ENCODE results near the gene TACC2. TPM values are rescaled to one million over a fixed set of nuclear protein-coding genes. Genes with fewer than 3 reads are reported as not detected.

Gene TACC2
- total RNA-seq, 4 donors from 2014 or later = 63.1 to 102 (median 74.9) TPM

GRCh38 chr10:122210481-122211265, 221.7 kb downstream of the TACC2 start:
- no peak overlapping the region for H3K4me3 ChIP-seq

DNA sequence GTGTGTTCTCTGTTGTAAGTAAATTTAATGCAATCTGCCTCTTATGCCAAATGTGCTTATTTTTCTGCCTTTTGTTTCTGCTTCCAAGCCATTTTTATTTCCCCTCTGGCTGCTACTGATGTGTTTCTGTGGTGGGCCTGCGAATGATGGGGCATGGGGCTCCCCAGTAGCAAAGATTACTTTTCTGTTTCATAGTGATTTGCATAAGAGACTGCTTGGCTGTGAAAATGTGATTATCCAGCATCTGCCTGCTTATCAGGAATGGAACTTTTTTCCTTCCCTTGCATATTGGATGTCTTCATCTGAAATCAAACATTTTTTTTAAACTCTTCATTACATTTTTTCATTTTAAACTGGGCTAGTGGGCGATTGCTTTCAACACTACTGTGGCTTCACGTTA, 224.4 kb downstream of the TACC2 start:
- Histone ChIP-seq H3K27ac (no peak overlapping the region), H3K36me3 (peaks cover 0 to 82% of the 10 kb centered on the region in 2 donors), H3K4me3 (no peak overlapping the region), H3K27me3 (no peaks in the 10 kb centered on the region), H3K9me3 (no peaks in the 10 kb centered on the region), H3K4me1 (peaks cover 0 to 7% (median 0%) of the 10 kb centered on the region in 3 donors)
- WGBS, 2 donors (ENCODE audit: low coverage in 1 of 2) = 21 to 81% methylated on average over 2 to 3 of the region's 3 CpGs
- no peak for ATAC-seq
- no peak for TF ChIP-seq POLR2AphosphoS5 (IDR thresholded peaks at IDR 0.05)
- TF ChIP-seq EP300 (IDR thresholded peaks at IDR 0.05) = no peak
- TF ChIP-seq CTCF (IDR thresholded peaks at IDR 0.05) = no peak
- no peak for TF ChIP-seq POLR2A (IDR thresholded peaks at IDR 0.05)

More at GRCh38 chr10:122210481-122211265, 221.7 kb downstream of the TACC2 start:
- Histone ChIP-seq H3K9me3 (no peaks in the 10 kb centered on the region), H3K27ac (no peak overlapping the region), H3K4me1 (peaks cover 0 to 27% (median 0%) of the 10 kb centered on the region in 3 donors), H3K36me3 (peaks cover 0 to 55% of the 10 kb centered on the region in 2 donors), H3K27me3 (no peaks in the 10 kb centered on the region)
- TF ChIP-seq POLR2A (IDR thresholded peaks at IDR 0.05) (no peak), CTCF (IDR thresholded peaks at IDR 0.05) (no peak), EP300 (IDR thresholded peaks at IDR 0.05) (no peak), POLR2AphosphoS5 (IDR thresholded peaks at IDR 0.05) (no peak)
- no peak for ATAC-seq
- WGBS, 2 donors (ENCODE audit: low coverage in 1 of 2) = 88 to 100% methylated on average over 4 to 9 of the region's 30 CpGs

- peaks cover 0 to 86% of the 10 kb centered on the region in 2 donors for H3K36me3 ChIP-seq
- no peak for ATAC-seq
These were observed 224.8 kb downstream of the TACC2 start for GRCh38 chr10:122213766-122214165.

DNA sequence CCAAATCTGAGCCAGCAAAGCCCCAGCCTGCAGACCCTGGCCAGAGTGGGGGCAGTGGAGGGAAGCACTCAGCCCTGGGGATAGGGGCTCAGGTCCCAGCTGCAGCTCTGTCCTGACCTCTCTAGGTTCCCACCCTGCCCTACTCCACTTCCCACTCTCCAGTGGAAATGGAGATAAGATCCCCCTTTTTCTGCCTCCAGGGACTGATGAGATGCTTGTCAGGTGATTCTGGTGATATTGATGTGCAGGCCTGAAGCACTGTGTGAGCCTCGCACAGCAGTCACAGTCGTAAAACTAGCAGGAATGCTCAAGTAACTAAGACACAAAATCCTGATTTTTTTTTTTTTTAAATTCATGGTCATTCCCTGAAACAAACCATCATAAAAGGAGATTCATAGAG, 227.1 kb downstream of the TACC2 start:
- H3K9me3 ChIP-seq = no peaks in the 10 kb centered on the region
- H3K27me3 ChIP-seq = no peaks in the 10 kb centered on the region
- ATAC-seq = no peak
- TF ChIP-seq CTCF (IDR thresholded peaks at IDR 0.05) (no peak), EP300 (IDR thresholded peaks at IDR 0.05) (no peak), POLR2AphosphoS5 (IDR thresholded peaks at IDR 0.05) (no peak), POLR2A (IDR thresholded peaks at IDR 0.05) (no peak)
- H3K4me1 ChIP-seq = no peaks in the 10 kb centered on the region
- H3K4me3 ChIP-seq = no peak overlapping the region
- WGBS, 2 donors (ENCODE audit: low coverage in 1 of 2) = 92 to 93% methylated on average over 2 of the region's 2 CpGs
- no peak overlapping the region for H3K27ac ChIP-seq
- peaks cover 0 to 89% of the 10 kb centered on the region in 2 donors for H3K36me3 ChIP-seq

More at GRCh38 chr10:122213766-122214165, 224.8 kb downstream of the TACC2 start:
- WGBS, 2 donors (ENCODE audit: low coverage in 1 of 2) = 53 to 79% methylated on average over 3 to 4 of the region's 7 CpGs
- Histone ChIP-seq H3K4me3 (no peak overlapping the region), H3K27ac (no peak overlapping the region), H3K9me3 (no peaks in the 10 kb centered on the region), H3K27me3 (no peaks in the 10 kb centered on the region), H3K4me1 (peaks cover 0 to 3% (median 0%) of the 10 kb centered on the region in 3 donors)
- TF ChIP-seq POLR2A (IDR thresholded peaks at IDR 0.05) (no peak), EP300 (IDR thresholded peaks at IDR 0.05) (no peak), POLR2AphosphoS5 (IDR thresholded peaks at IDR 0.05) (no peak), CTCF (IDR thresholded peaks at IDR 0.05) (peak in 1 of 4 experiments; percentile 27)

DNA sequence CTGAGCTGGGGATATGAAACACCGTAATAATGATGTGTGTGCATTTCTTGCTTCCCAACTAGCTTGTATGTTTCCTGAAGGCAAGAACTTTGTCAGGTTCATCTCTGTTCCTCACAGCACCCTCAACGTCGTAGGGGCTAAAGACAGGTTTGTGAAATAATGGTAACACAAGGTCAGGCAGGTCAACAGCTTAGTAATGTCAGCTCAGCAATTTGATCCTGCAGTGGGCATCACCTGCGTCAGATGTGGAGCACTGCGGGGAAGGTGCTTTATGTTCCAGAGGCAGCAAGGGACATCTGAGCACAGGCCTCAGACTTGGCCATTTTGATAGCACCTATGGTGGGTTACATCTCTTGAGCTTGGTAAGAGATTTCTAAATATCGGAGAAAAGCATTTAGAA, 230.4 kb downstream of the TACC2 start:
- no peaks in the 10 kb centered on the region for H3K4me1 ChIP-seq
- no peaks in the 10 kb centered on the region for H3K9me3 ChIP-seq
- H3K27me3 ChIP-seq = no peaks in the 10 kb centered on the region
- H3K36me3 ChIP-seq = peaks cover 0 to 96% of the 10 kb centered on the region in 2 donors
- 96 to 100% methylated on average over 2 to 4 of the region's 6 CpGs for WGBS, 2 donors (ENCODE audit: low coverage in 1 of 2)
- H3K27ac ChIP-seq = no peak overlapping the region
- H3K4me3 ChIP-seq = no peak overlapping the region
- no peak for ATAC-seq
- TF ChIP-seq CTCF (IDR thresholded peaks at IDR 0.05) = no peak
- no peak for TF ChIP-seq EP300 (IDR thresholded peaks at IDR 0.05)
- no peak for TF ChIP-seq POLR2A (IDR thresholded peaks at IDR 0.05)
- no peak for TF ChIP-seq POLR2AphosphoS5 (IDR thresholded peaks at IDR 0.05)

All from gastroesophageal sphincter (tissue), 4 donors.